Suprapubic skin (tissue), 4 donors: Measurements from ENCODE around the gene PNLIPRP2. TPM values are rescaled to one million over a fixed set of nuclear protein-coding genes. Genes with fewer than 3 reads are reported as not detected.

Experiments
- DNase-seq, 2 donors: peaks; one replicate each; pipeline ENCODE4 v3.0.0-alpha.2; 2019; ENCODE audit warnings: low spot score in 2 of 2
- H3K27ac ChIP-seq: fragments of 200-600 bp; sonication (generic); one replicate; pipeline ENCODE4 v1.5.1; 2019
- H3K27me3 ChIP-seq: fragments of 200-600 bp; sonication (generic); one replicate; pipeline ENCODE4 v1.5.1; 2019
- H3K36me3 ChIP-seq: fragments of 200-600 bp; sonication (generic); one replicate; pipeline ENCODE4 v1.5.1; 2019
- H3K4me1 ChIP-seq: fragments of 200-600 bp; sonication (generic); one replicate; pipeline ENCODE4 v1.5.1; 2019
- H3K4me3 ChIP-seq: fragments of 200-600 bp; sonication (generic); one replicate; pipeline ENCODE4 v1.5.1; 2019; ENCODE audit warnings: mild to moderate bottlenecking
- H3K9me3 ChIP-seq: fragments of 200-600 bp; sonication (generic); one replicate; pipeline ENCODE4 v1.5.1; 2019
- EP300 ChIP-seq: sonication (generic); formaldehyde crosslinking; IDR thresholded peaks from one replicate; pipeline ENCODE4 v1.6.1; 2017; ENCODE audit warnings: antibody characterized with exemption
- POLR2A ChIP-seq, 2 donors: fragments of 450-650 bp; IDR thresholded peaks; one replicate each; pipeline ENCODE4 v1.6.1; 2017; ENCODE audit warnings: antibody characterized with exemption in 2 of 2, mild to moderate bottlenecking in 2 of 2, moderate library complexity in 2 of 2
- POLR2AphosphoS5 ChIP-seq, 3 donors: sonication (generic); formaldehyde crosslinking; IDR thresholded peaks; one replicate each; pipeline ENCODE4 v1.6.1; 2017; ENCODE audit warnings: antibody characterized with exemption in 3 of 3
- WGBS: methylation state at CpG from one replicate; pipeline ENCODE4 v1.1.5; 2018; 5-methylcytosine and 5-hydroxymethylcytosine counted together
- total RNA-seq, 4 donors: library from RNA; depleted of rRNA; stranded (reverse); fragments of >200 nt; gene quantifications; one replicate each; pipeline ENCODE4 v1.1.0, GENCODE V29; 2016
- TF ChIP-seq, protein P1 (sequence below), 2 donors: fragments of 200-600 bp in 1 of 2; fragments of 450-650 bp in 1 of 2; sonication (generic) in 1 of 2; IDR thresholded peaks; one replicate each; pipeline ENCODE4 v1.5.1; 2016 to 2019; ENCODE audit warnings: antibody characterized with exemption in 2 of 2, mild to moderate bottlenecking in 1 of 2, moderate library complexity in 1 of 2

The PNLIPRP2 gene
- total RNA-seq, 4 donors from 2014 or later, result not detected

DNA sequence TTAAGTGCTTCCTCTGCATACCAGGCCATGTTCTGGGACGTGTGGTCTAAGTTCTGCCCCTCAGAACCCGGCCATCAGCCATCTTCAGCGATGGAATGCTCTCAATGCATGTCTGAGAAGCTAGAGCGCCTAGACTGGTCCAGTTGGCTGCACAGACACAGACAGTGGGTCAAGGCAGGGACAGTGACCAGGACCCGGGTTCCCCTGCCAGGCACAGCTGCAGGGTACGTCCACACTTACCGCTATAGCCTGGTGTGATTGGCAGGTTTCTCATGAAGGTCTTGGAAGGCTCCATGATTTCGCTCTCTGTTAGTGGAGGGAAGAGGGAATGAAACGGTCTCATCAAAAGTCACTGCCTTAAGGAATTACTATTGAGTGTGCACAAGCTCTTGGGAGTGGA lies 47.3 kb downstream of the PNLIPRP2 start:
- no peaks in the 10 kb centered on the region for H3K36me3 ChIP-seq
- H3K27ac ChIP-seq, result no peak overlapping the region
- peaks cover 5% of the 10 kb centered on the region for H3K4me1 ChIP-seq
- H3K9me3 ChIP-seq, result no peaks in the 10 kb centered on the region
- TF ChIP-seq, protein P1, sequence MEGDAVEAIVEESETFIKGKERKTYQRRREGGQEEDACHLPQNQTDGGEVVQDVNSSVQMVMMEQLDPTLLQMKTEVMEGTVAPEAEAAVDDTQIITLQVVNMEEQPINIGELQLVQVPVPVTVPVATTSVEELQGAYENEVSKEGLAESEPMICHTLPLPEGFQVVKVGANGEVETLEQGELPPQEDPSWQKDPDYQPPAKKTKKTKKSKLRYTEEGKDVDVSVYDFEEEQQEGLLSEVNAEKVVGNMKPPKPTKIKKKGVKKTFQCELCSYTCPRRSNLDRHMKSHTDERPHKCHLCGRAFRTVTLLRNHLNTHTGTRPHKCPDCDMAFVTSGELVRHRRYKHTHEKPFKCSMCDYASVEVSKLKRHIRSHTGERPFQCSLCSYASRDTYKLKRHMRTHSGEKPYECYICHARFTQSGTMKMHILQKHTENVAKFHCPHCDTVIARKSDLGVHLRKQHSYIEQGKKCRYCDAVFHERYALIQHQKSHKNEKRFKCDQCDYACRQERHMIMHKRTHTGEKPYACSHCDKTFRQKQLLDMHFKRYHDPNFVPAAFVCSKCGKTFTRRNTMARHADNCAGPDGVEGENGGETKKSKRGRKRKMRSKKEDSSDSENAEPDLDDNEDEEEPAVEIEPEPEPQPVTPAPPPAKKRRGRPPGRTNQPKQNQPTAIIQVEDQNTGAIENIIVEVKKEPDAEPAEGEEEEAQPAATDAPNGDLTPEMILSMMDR (IDR thresholded peaks at IDR 0.05), result no peak
- no peak for TF ChIP-seq POLR2A (IDR thresholded peaks at IDR 0.05)
- no peak for TF ChIP-seq EP300
- TF ChIP-seq POLR2AphosphoS5 (IDR thresholded peaks at IDR 0.05), result no peak
- H3K27me3 ChIP-seq, result peaks cover 6% of the 10 kb centered on the region
- H3K4me3 ChIP-seq, result no peak overlapping the region
- DNase-seq, result peak in 1 of 2 donors; percentile 52
- WGBS, result 97% methylated on average over 8 of the region's 9 CpGs

DNA sequence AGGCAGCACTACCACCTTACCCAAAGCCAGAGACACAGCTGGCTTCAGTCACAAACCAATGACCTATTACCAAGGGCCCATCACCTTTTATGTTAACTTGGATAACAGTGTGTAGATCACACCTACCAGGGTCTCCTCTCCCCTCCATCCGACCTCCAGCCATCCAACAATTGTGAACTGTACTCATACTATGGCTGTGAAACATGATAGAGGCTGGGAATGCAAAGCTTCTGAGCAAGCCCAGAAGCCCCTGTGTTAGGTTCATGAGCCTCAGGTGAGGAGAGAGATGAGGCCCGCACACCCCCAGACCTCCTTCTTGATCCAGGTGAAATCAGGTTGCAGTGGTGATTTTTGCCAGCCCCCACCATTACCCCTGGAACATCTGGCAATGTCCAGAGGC lies 47.7 kb downstream of the PNLIPRP2 start:
- no peak for DNase-seq
- TF ChIP-seq POLR2AphosphoS5 (IDR thresholded peaks at IDR 0.05) (no peak), POLR2A (IDR thresholded peaks at IDR 0.05) (no peak), EP300 (no peak)
- TF ChIP-seq, protein P1 (IDR thresholded peaks at IDR 0.05), result no peak
- Histone ChIP-seq H3K4me1 (peaks cover 5% of the 10 kb centered on the region), H3K36me3 (no peaks in the 10 kb centered on the region), H3K4me3 (no peak overlapping the region), H3K27ac (no peak overlapping the region), H3K9me3 (no peaks in the 10 kb centered on the region), H3K27me3 (peaks cover 6% of the 10 kb centered on the region)
- 89% methylated on average over 2 of the region's 2 CpGs for WGBS

DNA sequence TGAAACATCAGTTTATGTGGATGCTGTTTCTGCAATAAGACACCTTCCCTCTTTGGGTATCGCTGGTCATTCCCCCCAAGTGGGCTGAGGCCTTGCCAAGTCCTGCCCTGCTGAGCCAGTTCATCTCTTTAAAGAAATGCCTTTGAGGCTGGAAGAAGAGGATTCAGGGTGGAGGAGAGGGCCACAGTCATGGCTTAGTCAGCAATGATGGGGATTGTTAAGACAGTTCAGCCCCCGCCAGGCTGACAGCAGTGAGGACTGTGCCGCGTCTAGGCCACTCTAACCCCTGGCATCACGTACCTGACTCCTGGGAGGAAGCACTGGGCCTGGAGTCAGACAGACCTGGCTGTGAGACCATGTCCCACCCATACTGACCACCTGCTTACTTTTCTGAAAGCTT lies 48.3 kb downstream of the PNLIPRP2 start:
- no peak overlapping the region for H3K4me3 ChIP-seq
- WGBS, result 95% methylated on average over 2 of the region's 5 CpGs
- H3K9me3 ChIP-seq, result no peaks in the 10 kb centered on the region
- peaks cover 6% of the 10 kb centered on the region for H3K27me3 ChIP-seq
- H3K27ac ChIP-seq, result no peak overlapping the region
- peak in 1 of 2 donors; percentile 55 for DNase-seq
- H3K36me3 ChIP-seq, result no peaks in the 10 kb centered on the region
- H3K4me1 ChIP-seq, result peaks cover 5% of the 10 kb centered on the region
- TF ChIP-seq, protein P1 (IDR thresholded peaks at IDR 0.05), result no peak
- no peak for TF ChIP-seq POLR2A (IDR thresholded peaks at IDR 0.05)
- no peak for TF ChIP-seq POLR2AphosphoS5 (IDR thresholded peaks at IDR 0.05)
- no peak for TF ChIP-seq EP300

DNA sequence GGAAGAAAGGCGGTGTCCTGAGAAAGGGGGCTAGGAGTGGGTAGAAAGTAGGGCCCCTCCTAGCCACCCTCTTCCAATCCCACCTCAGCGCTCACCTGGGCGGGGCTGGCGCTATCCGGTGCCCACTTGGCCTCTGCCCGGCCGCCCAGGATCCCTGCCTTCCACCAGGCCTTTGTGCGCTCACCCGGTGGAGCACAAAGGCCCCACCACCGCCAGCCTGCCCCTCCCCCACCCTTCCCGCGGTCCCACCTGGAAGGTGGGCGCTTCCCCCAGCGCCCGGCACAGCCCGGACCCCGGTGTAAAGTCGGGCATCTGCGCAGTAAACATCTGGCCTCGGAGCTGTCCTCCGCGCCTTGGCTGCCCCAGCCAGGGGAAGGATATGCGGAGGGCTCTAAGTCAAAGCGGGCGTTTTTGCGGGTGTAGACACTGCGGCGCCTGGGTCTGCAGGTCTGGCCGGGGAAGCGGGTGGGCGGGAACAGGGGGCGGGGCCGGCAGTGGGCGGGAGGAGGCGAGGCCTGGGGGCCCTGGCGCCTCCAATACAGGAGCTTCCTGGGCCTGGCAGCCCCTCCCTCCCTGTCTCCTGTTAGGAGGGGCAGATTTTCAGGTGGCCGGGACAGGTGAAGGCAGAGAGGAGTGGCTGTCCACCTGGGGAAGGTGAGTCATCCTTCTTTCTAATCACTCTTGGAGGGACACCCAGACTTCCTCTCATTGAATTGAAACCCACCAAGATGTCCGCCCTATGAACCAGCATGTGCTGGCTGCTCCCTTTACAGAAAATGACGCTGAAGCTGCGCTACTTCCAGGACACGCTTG lies 49.3 kb downstream of the PNLIPRP2 start:
- 29% methylated on average over 16 of the region's 41 CpGs for WGBS
- Histone ChIP-seq H3K4me3 (peak overlapping the region; percentile 34), H3K36me3 (peaks cover 4% of the 10 kb centered on the region), H3K27ac (no peak overlapping the region), H3K4me1 (peaks cover 5% of the 10 kb centered on the region), H3K9me3 (no peaks in the 10 kb centered on the region), H3K27me3 (peaks cover 6% of the 10 kb centered on the region)
- TF ChIP-seq POLR2AphosphoS5 (IDR thresholded peaks at IDR 0.05) (no peak), EP300 (no peak), POLR2A (IDR thresholded peaks at IDR 0.05) (no peak)
- TF ChIP-seq, protein P1 (IDR thresholded peaks at IDR 0.05), result no peak
- peak in 1 of 2 donors; percentile 61 for DNase-seq

DNA sequence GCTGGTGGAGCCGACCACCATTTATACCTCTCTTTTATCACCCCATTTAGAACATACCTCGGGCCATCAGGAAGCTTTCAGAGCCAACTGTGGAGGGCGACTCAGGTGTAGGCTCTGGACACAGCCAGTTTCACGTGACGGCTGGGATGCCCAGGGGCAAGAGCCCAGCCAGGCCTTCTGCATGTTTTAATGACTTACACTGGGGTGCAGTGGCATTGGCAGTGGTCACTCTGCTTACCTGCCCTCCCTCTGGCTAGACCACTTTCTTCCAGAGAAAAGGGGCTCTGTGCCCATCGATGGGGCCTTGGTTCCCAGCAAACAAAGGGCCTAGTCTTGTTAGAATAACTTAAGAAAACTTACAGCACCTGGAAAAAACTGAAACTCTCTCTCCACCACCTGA lies 50.0 kb downstream of the PNLIPRP2 start:
- 67% methylated on average over 6 of the region's 6 CpGs for WGBS
- H3K36me3 ChIP-seq, result peaks cover 6% of the 10 kb centered on the region
- TF ChIP-seq, protein P1 (IDR thresholded peaks at IDR 0.05), result no peak
- TF ChIP-seq EP300, result no peak
- no peak for TF ChIP-seq POLR2AphosphoS5 (IDR thresholded peaks at IDR 0.05)
- no peak for TF ChIP-seq POLR2A (IDR thresholded peaks at IDR 0.05)
- H3K27me3 ChIP-seq, result peaks cover 6% of the 10 kb centered on the region
- no peak overlapping the region for H3K27ac ChIP-seq
- DNase-seq, result peak in 1 of 2 donors; percentile 32
- no peak overlapping the region for H3K4me3 ChIP-seq
- peaks cover 5% of the 10 kb centered on the region for H3K4me1 ChIP-seq
- H3K9me3 ChIP-seq, result no peaks in the 10 kb centered on the region
